C4-2B (cell line): ENCODE measurements around the gene ZMAT5.

Source experiments
- H3K27ac ChIP-seq: fragments of 450-650 bp; 2 replicates; pipeline ENCODE4 v1.5.1; 2017
- CTCF ChIP-seq: fragments of 450-650 bp; conservative IDR thresholded peaks from 2 replicates; pipeline ENCODE4 v1.5.1; 2017; ENCODE audit warnings: mild to moderate bottlenecking
- ZFX ChIP-seq: fragments of 450-650 bp; IDR thresholded peaks from 2 replicates; pipeline ENCODE4 v1.6.1; 2017

ZMAT5 gene

DNA sequence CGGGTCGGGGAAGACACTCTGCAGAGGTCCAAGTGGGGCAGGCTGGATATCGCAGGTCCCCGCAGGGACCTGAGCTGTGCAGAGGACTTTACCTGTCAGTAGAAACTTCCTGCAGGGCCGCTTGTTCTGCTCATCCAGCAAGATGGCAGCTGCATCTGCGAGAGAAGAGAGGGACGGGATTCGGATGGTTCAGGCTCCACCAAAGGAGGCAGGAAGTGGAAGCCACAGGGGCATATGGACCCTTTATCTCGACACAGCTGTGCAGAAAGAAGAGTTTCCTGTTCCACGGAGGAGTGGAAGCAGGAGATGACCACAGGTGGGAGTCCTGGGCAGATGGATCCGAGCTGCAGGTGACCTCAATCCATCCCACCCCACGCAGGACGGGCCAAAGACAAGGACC, 24.5 kb downstream of the ZMAT5 start:
- no peak overlapping the region for H3K27ac ChIP-seq
- TF ChIP-seq ZFX, result no peak
- no peak for TF ChIP-seq CTCF

DNA sequence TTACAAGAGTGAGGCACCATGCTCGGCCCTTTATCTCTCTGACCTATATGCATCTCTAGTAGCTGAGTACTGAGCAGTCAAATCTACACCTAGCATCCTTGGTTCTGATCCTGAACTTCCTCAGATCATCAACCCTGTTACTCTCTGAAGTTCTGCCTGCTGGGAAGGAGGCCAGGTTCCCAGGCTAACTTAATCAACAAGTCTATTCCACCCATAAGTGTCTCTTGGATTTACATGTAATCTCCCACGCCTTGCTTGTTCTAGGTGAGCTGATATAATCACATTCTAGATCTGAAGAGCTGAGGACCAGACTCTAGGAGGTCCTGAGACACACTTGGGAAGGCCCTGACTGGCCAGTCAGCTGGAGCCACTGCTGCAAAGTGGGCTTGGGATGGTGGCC, 24.9 kb downstream of the ZMAT5 start:
- TF ChIP-seq ZFX (no peak), CTCF (no peak)
- no peak overlapping the region for H3K27ac ChIP-seq

DNA sequence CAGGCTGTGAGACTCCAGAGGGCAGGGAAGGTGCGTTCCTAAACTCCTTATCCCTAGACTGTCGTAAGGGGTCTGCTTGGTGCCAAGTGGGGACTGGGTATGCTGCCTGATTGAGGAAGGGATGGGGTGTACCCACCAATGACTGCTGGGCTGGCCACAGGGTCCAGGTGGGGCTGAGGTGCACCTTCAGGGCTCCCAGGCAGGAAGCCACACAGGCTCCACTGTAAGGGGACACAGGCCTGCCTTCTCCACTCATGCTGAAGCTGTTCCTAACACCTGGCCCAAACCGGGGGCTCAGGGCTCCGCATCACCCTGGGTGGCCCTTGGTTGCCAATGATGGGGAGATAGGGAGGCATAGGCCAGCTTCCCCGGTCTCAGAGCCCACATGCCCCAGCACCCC, 26.6 kb downstream of the ZMAT5 start:
- H3K27ac ChIP-seq, result no peak overlapping the region
- TF ChIP-seq CTCF (no peak), ZFX (no peak)

GRCh38 chr22:29739346-29739875, 27.4 kb downstream of the ZMAT5 start:
- TF ChIP-seq ZFX, result no peak
- no peak for TF ChIP-seq CTCF

DNA sequence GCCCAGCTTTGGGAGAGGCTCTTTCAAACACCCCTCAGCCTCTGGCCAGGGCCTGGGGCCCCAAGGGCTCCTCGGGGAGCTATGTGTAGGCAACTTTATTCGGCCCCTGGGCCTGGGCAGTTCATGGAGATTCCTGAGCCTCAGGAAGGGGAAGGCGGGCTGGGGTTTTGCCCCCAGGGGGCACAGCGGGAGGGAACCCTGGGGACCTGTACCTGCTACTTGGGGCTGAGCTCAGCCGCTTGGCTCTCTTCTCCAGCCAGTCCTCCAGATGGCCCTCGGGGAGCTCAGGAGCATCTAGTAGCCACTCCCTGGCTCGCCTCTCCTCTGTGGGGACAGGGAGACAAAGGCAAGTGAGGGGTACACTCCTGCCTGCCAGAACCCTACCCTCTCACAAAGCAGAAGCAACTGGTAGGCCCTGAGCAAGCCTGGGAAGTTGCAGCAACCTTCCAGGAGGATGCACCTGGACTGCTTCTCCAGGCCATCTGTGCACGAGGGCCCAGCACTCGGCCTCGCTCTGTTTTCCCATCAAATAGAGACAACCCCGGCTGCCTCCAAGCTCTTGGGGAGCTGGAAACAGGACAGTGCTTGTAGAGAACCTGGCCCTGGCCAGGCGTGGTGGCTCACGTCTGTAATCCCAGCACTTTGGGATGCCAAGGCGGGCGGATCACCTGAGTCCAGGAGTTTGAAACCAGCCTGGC, 28.5 kb downstream of the ZMAT5 start:
- TF ChIP-seq CTCF (no peak), ZFX (no peak)
- H3K27ac ChIP-seq, result no peak overlapping the region

More at GRCh38 chr22:29739346-29739875, 27.4 kb downstream of the ZMAT5 start:
- no peak overlapping the region for H3K27ac ChIP-seq

- no peak overlapping the region for H3K27ac ChIP-seq
- TF ChIP-seq CTCF, result no peak
- no peak for TF ChIP-seq ZFX
These were observed 29.3 kb downstream of the ZMAT5 start for GRCh38 chr22:29737251-29738117.

GRCh38 chr22:29735416-29735815, 31.4 kb downstream of the ZMAT5 start:
- H3K27ac ChIP-seq, result no peak overlapping the region
- TF ChIP-seq CTCF (no peak), ZFX (no peak)
